ENCODE data around the gene TFDP1. TPM values are rescaled to one million over a fixed set of nuclear protein-coding genes. Genes with fewer than 3 reads are reported as not detected.

The TFDP1 gene
- total RNA-seq, 2 experiments from 2014 or later, result 152 to 153 TPM

- Mint-ChIP-seq H3K27ac (no peak overlapping the region), H3K9me3 (no peaks in the 10 kb centered on the region), H3K4me1 (no peaks in the 10 kb centered on the region), H3K4me3 (no peak overlapping the region), H3K36me3 (ENCODE audit: low read depth) (no peaks in the 10 kb centered on the region), H3K27me3 (no peaks in the 10 kb centered on the region)
- DNase-seq, result no peak
- POLR2A ChIA-PET, result no interaction called here
- CTCF ChIA-PET, result no interaction called here
These were observed 70.2 kb downstream of the TFDP1 start for GRCh38 chr13:113654591-113655345.

- CTCF ChIA-PET, result interaction anchor here (1.3 kb wide), 1 partner anchor 69 kb away, joined by 4 read pairs; no protein-coding TSS in a partner anchor
- Mint-ChIP-seq H3K27ac (no peak overlapping the region), H3K9me3 (no peaks in the 10 kb centered on the region), H3K36me3 (ENCODE audit: low read depth) (no peaks in the 10 kb centered on the region), H3K27me3 (no peaks in the 10 kb centered on the region), H3K4me3 (no peak overlapping the region), H3K4me1 (no peaks in the 10 kb centered on the region)
- DNase-seq, result no peak
- POLR2A ChIA-PET, result no interaction called here
These were observed 70.9 kb downstream of the TFDP1 start for GRCh38 chr13:113655346-113656002.

GRCh38 chr13:113656003-113656588 is 71.5 kb downstream of the TFDP1 start:
- Mint-ChIP-seq H3K36me3 (ENCODE audit: low read depth) (no peaks in the 10 kb centered on the region), H3K9me3 (peaks cover 5% of the 10 kb centered on the region), H3K27me3 (peaks cover 5% of the 10 kb centered on the region), H3K4me1 (no peaks in the 10 kb centered on the region), H3K4me3 (no peak overlapping the region), H3K27ac (no peak overlapping the region)
- no peak for DNase-seq
- POLR2A ChIA-PET, result no interaction called here
- CTCF ChIA-PET, result interaction anchor here (1.3 kb wide), 1 partner anchor 68 kb away, joined by 4 read pairs; no protein-coding TSS in a partner anchor

DNA sequence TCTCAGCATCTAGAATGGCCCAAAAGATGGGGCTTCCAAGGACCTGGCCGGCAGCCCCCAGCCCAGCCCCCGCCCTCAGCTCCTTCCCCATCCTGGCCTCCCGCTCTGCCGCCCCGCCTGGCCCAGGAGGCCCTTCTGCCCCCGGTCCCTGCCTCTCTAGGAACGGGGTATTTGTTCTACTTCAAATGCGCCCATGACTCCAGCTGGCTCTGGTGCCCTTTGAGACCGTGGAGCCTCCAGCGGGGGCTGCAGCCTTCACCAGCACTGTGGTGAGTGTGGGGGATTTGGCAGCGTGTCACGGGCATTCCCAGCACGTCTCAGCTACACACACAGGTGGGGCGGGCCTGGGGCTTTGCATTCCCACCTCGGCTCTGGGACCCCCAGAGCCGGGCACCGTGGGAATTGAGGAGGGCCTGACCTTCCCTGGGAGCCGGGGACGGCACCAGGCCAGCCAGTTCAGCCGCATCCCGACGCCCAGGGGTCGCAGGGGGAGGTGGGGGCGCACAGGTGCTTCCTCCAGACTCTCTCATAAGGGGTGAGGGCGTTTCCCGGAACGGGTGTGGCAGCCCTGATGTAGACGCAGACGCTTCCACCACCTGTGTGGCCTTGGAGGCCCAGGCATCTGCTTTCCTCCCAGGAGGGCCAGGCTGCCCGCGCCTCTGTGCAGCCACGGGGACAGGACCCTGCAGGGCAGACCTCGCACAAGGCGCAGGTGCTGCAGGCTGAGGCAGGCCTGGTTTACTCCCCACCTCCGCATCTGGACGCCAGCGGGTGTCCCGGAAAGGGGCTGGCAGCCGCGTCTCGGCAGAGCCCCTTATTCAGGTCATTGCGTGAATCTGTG is 72.5 kb downstream of the TFDP1 start:
- no peaks in the 10 kb centered on the region for H3K36me3 Mint-ChIP-seq (ENCODE audit: low read depth)
- peaks cover 8% of the 10 kb centered on the region for H3K9me3 Mint-ChIP-seq
- H3K4me1 Mint-ChIP-seq, result no peaks in the 10 kb centered on the region
- no peak overlapping the region for H3K4me3 Mint-ChIP-seq
- peaks cover 8% of the 10 kb centered on the region for H3K27me3 Mint-ChIP-seq
- ChIA-PET POLR2A (no interaction called here), CTCF (interaction anchor here (1.3 kb wide), 1 partner anchor 67 kb away, joined by 4 read pairs; no protein-coding TSS in a partner anchor)
- no peak overlapping the region for H3K27ac Mint-ChIP-seq
- DNase-seq, result no peak

- Mint-ChIP-seq H3K9me3 (peaks cover 8% of the 10 kb centered on the region), H3K4me1 (no peaks in the 10 kb centered on the region), H3K27me3 (peaks cover 8% of the 10 kb centered on the region), H3K36me3 (ENCODE audit: low read depth) (no peaks in the 10 kb centered on the region), H3K4me3 (no peak within 1 kb of the TSS), H3K27ac (no peak within 1 kb of the TSS)
- DNase-seq, result no peak
- ChIA-PET POLR2A (no interaction called here), CTCF (no interaction called here)
These were observed 73.5 kb downstream of the TFDP1 start, which contains the start of gene ATP4B for GRCh38 chr13:113657851-113658741. Gene ATP4B (minus strand): TSS chr13:113658198. CDS start chr13:113658144, 54 bp downstream.

- Mint-ChIP-seq H3K4me1 (no peaks in the 10 kb centered on the region), H3K9me3 (peaks cover 8% of the 10 kb centered on the region), H3K4me3 (no peak overlapping the region), H3K27ac (no peak overlapping the region), H3K36me3 (ENCODE audit: low read depth) (no peaks in the 10 kb centered on the region), H3K27me3 (peaks cover 8% of the 10 kb centered on the region)
- CTCF ChIA-PET, result no interaction called here
- DNase-seq, result no peak
- POLR2A ChIA-PET, result no interaction called here
These were observed 74.3 kb downstream of the TFDP1 start for GRCh38 chr13:113658836-113659235.

DNA sequence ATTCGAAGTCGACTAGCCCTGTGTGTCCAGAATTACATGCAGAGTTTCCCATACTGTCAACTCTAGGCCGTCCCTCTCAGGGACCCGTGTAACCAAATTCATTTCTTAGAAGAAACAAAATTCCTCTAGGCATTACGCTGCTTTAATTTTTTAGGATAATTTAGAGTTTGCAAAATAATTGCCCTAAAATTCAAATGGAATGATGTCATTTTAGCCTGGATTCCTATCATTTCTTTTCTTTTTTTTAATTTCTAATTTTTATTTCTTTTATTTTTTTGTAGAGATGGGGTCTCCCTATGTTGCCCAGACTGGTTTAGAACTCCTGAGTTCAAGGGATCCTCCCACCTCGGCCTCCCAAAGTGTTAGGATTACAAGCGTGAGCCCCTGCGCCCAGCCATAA is 74.8 kb downstream of the TFDP1 start:
- H3K36me3 Mint-ChIP-seq (ENCODE audit: low read depth), result no peaks in the 10 kb centered on the region
- H3K27ac Mint-ChIP-seq, result no peak overlapping the region
- POLR2A ChIA-PET, result no interaction called here
- CTCF ChIA-PET, result no interaction called here
- peaks cover 8% of the 10 kb centered on the region for H3K27me3 Mint-ChIP-seq
- no peaks in the 10 kb centered on the region for H3K4me1 Mint-ChIP-seq
- DNase-seq, result no peak
- H3K4me3 Mint-ChIP-seq, result no peak overlapping the region
- H3K9me3 Mint-ChIP-seq, result peaks cover 8% of the 10 kb centered on the region

DNA sequence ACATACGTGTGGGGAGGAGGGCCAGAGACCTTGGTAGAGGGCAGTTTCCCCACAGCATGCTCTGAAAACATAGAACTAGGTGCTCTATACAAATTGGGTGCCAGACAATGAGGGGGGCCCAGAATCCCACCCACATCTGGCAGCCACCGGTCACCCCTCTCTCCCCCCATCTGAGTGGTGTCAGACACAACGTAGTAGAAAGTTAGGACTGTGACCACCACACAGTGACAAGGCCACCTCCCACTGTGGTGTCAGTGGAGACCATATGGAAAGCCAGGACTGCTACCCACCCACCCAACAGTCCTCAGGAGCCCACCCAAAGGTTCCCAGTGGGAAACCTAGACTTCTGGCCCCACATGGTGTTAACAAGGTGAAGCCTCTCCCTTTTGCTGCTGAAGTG is 75.5 kb downstream of the TFDP1 start:
- H3K36me3 Mint-ChIP-seq (ENCODE audit: low read depth), result no peaks in the 10 kb centered on the region
- peaks cover 8% of the 10 kb centered on the region for H3K9me3 Mint-ChIP-seq
- H3K27ac Mint-ChIP-seq, result no peak overlapping the region
- ChIA-PET POLR2A (no interaction called here), CTCF (interaction anchor here (1.2 kb wide), 1 partner anchor 64 kb away, joined by 4 read pairs; no protein-coding TSS in a partner anchor)
- no peaks in the 10 kb centered on the region for H3K4me1 Mint-ChIP-seq
- peaks cover 8% of the 10 kb centered on the region for H3K27me3 Mint-ChIP-seq
- DNase-seq, result no peak
- H3K4me3 Mint-ChIP-seq, result no peak overlapping the region

DNA sequence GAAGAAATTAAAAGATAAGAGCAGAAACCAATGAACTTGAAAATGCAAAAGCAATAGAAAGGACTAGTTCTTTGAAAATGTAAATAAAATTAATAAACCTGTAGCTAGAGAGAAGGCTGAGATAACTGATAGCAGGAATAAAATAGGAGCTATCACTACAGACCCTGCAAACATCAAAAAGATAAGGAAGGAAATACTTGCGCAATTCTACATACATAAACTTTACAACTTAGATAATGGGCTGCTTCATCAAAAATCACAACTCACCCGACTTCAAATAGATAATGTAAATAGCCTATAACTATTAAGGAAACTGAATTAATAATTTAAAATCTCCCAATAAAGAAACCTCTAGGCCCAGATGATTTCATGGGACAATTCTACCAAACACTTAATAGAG is 77.0 kb downstream of the TFDP1 start:
- Mint-ChIP-seq H3K27me3 (peaks cover 8% of the 10 kb centered on the region), H3K4me3 (no peak overlapping the region), H3K9me3 (peaks cover 8% of the 10 kb centered on the region), H3K4me1 (no peaks in the 10 kb centered on the region), H3K36me3 (ENCODE audit: low read depth) (no peaks in the 10 kb centered on the region), H3K27ac (no peak overlapping the region)
- POLR2A ChIA-PET, result no interaction called here
- DNase-seq, result no peak
- CTCF ChIA-PET, result interaction anchor here (1.0 to 1.2 kb wide), 2 partner anchors 35 to 63 kb away, joined by 3 to 4 read pairs; no protein-coding TSS in a partner anchor

GRCh38 chr13:113663934-113664333 is 79.4 kb downstream of the TFDP1 start:
- ChIA-PET CTCF (no interaction called here), POLR2A (no interaction called here)
- DNase-seq, result no peak
- Mint-ChIP-seq H3K9me3 (peaks cover 8% of the 10 kb centered on the region), H3K27me3 (peaks cover 8% of the 10 kb centered on the region), H3K27ac (no peak overlapping the region), H3K4me1 (no peaks in the 10 kb centered on the region), H3K36me3 (ENCODE audit: low read depth) (no peaks in the 10 kb centered on the region), H3K4me3 (no peak overlapping the region)

- Mint-ChIP-seq H3K36me3 (ENCODE audit: low read depth) (no peaks in the 10 kb centered on the region), H3K27me3 (peaks cover 8% of the 10 kb centered on the region), H3K27ac (no peak overlapping the region), H3K4me1 (no peaks in the 10 kb centered on the region), H3K4me3 (no peak overlapping the region), H3K9me3 (peaks cover 8% of the 10 kb centered on the region)
- POLR2A ChIA-PET, result no interaction called here
- CTCF ChIA-PET, result interaction anchor here (0.5 to 1.3 kb wide), 3 partner anchors 60 to 359 kb away, joined by 3 to 6 read pairs (median 6); no protein-coding TSS in a partner anchor
- DNase-seq, result no peak
These were observed 80.4 kb downstream of the TFDP1 start for GRCh38 chr13:113664751-113665596.

Data from activated CD4-positive, alpha-beta T cell treated with anti-CD3 and anti-CD28 coated beads, Interleukin-2, amount 10 ng/mL, durations not matched to agents 7 days and 5 days (primary cell).